ENCODE data around the gene SSB. TPM values are rescaled to one million over a fixed set of nuclear protein-coding genes. Genes with fewer than 3 reads are reported as not detected.
"Not testable (repeated sequence)": the region's sequence is repeated elsewhere in the genome, so short reads cannot be mapped to it uniquely, and the experiment has no call there.

SSB gene
- total RNA-seq, 4 donors from 2014 or later, result 35.5 to 36.7 (median 36.1) TPM

- Histone ChIP-seq H3K27me3 (no peaks in the 10 kb centered on the region), H3K36me3 (no peaks in the 10 kb centered on the region), H3K4me3 (no peak overlapping the region), H3K4me1 (no peaks in the 10 kb centered on the region), H3K27ac (no peak overlapping the region), H3K9me3 (no peaks in the 10 kb centered on the region)
- ATAC-seq, result no peak
- intact Hi-C loops (cut with DNase I; ENCODE audit: low total_unique reads) (no loop called here), in situ Hi-C loops (cut with MboI; ENCODE audit: low sequenced_read_pairs in 4 of 4) (no loop called here)
- TF ChIP-seq CTCF (IDR thresholded peaks at IDR 0.05 in 4 of 5, conservative IDR thresholded peaks at IDR 0.05 in 1 of 5) (no peak), POLR2A (IDR thresholded peaks at IDR 0.05) (no peak)
- no peak for DNase-seq
These were observed 41.3 kb upstream of the SSB start for GRCh38 chr2:169757356-169757755.

GRCh38 chr2:169757778-169758177 is 40.9 kb upstream of the SSB start:
- DNase-seq (no peak), ATAC-seq (no peak)
- Histone ChIP-seq H3K27me3 (no peaks in the 10 kb centered on the region), H3K4me3 (no peak overlapping the region), H3K27ac (no peak overlapping the region), H3K4me1 (no peaks in the 10 kb centered on the region), H3K9me3 (no peaks in the 10 kb centered on the region), H3K36me3 (no peaks in the 10 kb centered on the region)
- in situ Hi-C loops (cut with MboI; ENCODE audit: low sequenced_read_pairs in 4 of 4) (no loop called here), intact Hi-C loops (cut with DNase I; ENCODE audit: low total_unique reads) (no loop called here)
- TF ChIP-seq CTCF (IDR thresholded peaks at IDR 0.05 in 4 of 5, conservative IDR thresholded peaks at IDR 0.05 in 1 of 5) (no peak), POLR2A (IDR thresholded peaks at IDR 0.05) (no peak)

GRCh38 chr2:169759987-169760386 is 38.7 kb upstream of the SSB start:
- ATAC-seq (no peak), DNase-seq (no peak)
- Histone ChIP-seq H3K4me3 (no peak overlapping the region), H3K36me3 (no peaks in the 10 kb centered on the region), H3K9me3 (no peaks in the 10 kb centered on the region), H3K27me3 (no peaks in the 10 kb centered on the region), H3K27ac (no peak overlapping the region), H3K4me1 (no peaks in the 10 kb centered on the region)
- in situ Hi-C loops (cut with MboI; ENCODE audit: low sequenced_read_pairs in 4 of 4), result no loop called here
- TF ChIP-seq POLR2A (IDR thresholded peaks at IDR 0.05) (no peak), CTCF (IDR thresholded peaks at IDR 0.05 in 4 of 5, conservative IDR thresholded peaks at IDR 0.05 in 1 of 5) (no peak)
- intact Hi-C loops (cut with DNase I; ENCODE audit: low total_unique reads), result no loop called here

GRCh38 chr2:169760798-169761197 is 37.9 kb upstream of the SSB start:
- ATAC-seq; H3K9me3 ChIP-seq; H3K27me3 ChIP-seq; in situ Hi-C loops (cut with MboI; ENCODE audit: low sequenced_read_pairs in 4 of 4); H3K36me3 ChIP-seq; H3K27ac ChIP-seq; H3K4me3 ChIP-seq; intact Hi-C loops (cut with DNase I; ENCODE audit: low total_unique reads); H3K4me1 ChIP-seq; DNase-seq: not testable (repeated sequence)

- no peak for DNase-seq
- Histone ChIP-seq H3K27ac (no peak overlapping the region), H3K4me3 (no peak overlapping the region), H3K27me3 (no peaks in the 10 kb centered on the region), H3K4me1 (no peaks in the 10 kb centered on the region), H3K36me3 (no peaks in the 10 kb centered on the region), H3K9me3 (no peaks in the 10 kb centered on the region)
- no peak for ATAC-seq
- in situ Hi-C loops (cut with MboI; ENCODE audit: low sequenced_read_pairs in 4 of 4) (no loop called here), intact Hi-C loops (cut with DNase I; ENCODE audit: low total_unique reads) (no loop called here)
- TF ChIP-seq CTCF (IDR thresholded peaks at IDR 0.05 in 4 of 5, conservative IDR thresholded peaks at IDR 0.05 in 1 of 5) (no peak), POLR2A (IDR thresholded peaks at IDR 0.05) (no peak)
These were observed 37.3 kb upstream of the SSB start for GRCh38 chr2:169761251-169761969.
